Measurements from ENCODE around the gene EEFSEC.
A peak's percentile ranks its signal among the peaks of the same experiment; 100 is the strongest.

Gene EEFSEC

DNA sequence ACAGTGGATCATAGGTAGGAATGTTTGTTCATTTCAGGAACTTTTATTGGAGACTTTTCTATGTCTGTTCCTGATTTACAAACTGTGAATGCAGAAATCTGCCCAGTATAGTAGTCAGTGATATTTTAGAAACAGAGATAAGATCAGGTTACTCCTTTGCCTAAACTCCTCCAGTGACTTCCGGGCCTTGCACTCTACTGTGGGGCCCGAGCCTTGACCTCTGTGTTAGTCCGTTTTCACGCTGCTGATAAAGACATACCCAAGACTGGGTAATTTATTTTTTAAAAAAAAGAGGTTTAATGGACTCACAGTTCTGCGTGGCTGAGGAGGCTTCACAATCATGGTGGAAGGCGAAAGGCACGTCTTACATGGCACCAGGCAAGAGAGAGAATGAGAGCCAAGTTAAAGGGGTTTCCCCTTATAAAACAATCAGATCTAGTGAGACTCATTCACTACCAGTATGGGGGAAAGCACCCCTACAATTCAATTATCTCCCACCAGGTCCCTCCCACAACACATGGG is 186.3 kb downstream of the EEFSEC start:
- no peak for DNase-seq

DNA sequence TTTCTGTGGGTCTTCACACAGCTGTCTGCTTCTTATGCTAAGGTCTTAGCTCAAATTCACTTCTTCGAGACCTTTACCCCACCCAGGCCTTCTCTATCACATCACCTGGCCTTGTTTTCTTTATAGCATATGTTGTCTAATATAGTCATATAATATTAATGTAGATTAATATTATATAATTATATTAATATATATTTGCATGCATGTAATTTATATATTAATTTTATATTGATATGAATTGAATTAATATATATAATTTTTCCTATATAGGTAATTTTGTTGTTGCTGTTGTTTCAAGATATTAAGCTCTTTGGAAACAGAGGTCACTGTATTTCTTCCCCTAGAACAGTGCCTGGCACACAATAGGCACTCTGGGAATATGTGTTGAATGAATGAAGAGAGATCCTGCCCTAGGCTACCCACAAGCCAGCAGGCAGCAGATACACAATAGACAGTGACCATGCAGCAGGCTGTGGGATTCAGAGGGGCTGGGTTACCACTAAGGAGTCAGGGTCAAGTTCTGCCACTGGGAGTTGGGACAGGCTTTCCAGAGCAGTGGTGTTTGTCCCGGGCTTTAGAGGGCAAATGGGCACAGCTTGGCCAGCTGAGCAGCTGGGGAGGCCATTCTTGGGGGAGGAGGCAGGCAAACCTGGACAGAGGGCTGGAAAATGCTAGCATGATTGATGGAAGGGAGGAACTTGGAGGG is 187.1 kb downstream of the EEFSEC start:
- no peak for DNase-seq

DNA sequence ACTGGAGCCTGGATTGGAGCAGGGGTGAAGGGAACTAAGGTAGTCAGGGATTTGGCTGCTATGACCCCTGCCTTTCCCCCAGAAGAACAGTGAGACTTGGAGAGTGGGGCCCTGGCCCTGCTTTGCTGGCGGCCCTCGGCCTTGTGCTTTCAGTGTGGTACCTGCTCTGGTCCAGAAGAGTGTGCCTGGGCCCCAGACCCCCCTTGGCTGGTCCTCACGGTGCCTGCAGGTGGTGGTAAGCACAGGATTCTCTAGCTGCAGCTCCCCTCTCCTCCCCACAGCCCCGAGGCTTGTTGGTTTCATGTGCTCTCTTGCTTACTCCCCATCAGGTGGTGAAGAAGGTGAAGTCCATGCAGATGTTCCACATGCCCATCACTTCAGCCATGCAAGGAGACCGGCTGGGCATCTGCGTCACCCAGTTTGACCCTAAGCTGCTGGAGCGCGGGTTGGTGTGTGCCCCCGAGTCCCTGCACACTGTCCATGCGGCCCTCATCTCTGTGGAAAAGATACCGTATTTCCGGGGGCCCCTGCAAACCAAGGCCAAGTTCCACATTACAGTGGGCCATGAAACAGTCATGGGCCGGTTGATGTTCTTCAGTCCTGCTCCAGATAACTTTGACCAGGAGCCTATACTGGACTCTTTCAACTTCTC is 187.7 kb downstream of the EEFSEC start:
- no peak for DNase-seq

DNA sequence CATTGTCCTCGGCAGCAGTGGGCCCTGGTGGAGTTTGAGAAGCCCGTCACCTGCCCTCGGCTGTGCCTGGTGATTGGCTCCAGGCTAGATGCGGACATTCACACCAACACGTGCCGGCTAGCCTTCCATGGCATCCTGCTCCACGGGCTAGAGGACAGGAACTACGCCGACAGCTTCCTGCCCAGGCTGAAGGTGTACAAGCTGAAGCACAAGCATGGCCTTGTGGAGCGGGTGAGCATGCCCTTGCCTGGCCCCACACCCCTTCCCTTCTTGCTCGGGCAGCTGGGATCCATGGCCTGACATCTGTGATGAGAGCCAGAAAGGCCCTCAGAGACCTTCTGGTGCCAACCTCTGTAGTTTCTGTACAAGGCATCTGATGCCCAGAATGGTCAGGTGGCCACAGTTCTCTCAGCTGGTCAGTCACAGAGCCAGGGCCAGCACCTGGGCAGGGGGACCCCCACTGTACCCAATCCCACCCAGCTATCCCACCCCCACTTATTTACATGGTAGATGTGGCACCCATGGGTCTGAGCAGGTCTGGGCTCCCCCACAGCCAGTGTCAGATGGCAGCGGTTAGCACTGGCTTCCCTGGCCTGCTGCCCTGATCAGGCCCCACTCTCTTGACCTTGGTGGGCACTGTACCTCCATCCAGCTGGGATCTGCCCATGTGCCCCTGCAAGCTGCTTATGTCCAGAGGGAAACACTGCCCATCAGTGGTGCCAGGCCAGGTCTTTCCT is 188.5 kb downstream of the EEFSEC start:
- DNase-seq = no peak

DNA sequence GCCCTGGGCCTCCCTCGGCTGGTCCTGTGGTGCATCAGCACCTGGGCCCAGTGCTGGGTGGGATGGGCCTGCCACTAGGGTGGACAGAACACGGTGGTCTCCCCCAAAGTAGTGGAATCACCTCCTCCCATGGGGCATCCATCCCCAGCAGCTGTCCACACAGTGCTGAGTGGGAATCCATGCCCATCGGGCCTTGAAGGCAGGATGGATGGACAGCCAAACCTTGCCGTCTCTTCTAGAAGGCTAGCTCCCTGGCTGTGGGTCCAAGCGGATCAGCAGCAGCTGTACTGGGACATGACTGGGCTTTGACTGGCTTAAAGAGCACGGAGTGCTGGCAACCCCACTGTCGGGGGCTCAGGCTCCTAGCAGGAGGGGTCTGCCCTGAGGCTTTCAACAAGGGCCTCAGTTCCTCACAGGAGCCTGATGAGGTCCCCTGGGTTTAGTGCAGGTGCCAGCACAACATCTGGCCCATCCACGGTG is 189.5 kb downstream of the EEFSEC start:
- no peak for DNase-seq

DNA sequence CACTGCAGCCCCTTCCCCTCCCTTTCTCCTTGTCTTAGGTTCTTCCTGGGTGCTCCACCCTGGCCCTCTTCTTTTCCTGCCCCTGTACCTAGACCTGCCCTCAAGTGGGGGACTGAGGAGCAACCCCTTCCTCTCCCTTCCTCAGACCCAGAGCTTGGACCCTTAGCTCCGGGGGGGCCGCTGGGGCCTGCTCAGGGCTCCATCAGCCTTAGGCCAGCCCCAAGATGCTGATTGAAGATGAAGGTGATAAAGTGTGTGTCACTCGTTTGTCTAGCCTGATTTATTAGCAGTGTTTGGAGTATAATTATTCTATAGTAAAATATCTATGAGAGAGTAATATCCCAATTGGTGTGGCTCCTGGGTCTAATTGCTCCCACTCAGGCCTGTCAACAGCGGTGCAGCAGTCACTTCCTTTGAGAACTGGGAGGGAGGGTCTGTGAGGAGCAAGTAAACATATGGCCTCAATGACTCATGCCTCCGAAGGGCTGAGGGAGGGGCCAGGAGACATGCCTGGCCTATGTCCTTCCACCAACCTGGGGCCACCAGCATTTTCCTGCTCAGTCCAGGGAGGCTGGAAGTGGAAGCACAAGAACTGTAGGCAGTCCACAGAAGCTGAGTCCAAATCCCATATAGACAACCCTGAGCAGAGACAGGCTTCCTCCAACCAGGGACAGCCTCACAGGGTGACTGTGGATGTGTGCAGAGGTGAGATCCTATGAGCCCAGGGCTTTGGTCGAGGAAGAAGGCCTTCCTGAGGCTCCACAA is 190.2 kb downstream of the EEFSEC start:
- DNase-seq = no peak

DNA sequence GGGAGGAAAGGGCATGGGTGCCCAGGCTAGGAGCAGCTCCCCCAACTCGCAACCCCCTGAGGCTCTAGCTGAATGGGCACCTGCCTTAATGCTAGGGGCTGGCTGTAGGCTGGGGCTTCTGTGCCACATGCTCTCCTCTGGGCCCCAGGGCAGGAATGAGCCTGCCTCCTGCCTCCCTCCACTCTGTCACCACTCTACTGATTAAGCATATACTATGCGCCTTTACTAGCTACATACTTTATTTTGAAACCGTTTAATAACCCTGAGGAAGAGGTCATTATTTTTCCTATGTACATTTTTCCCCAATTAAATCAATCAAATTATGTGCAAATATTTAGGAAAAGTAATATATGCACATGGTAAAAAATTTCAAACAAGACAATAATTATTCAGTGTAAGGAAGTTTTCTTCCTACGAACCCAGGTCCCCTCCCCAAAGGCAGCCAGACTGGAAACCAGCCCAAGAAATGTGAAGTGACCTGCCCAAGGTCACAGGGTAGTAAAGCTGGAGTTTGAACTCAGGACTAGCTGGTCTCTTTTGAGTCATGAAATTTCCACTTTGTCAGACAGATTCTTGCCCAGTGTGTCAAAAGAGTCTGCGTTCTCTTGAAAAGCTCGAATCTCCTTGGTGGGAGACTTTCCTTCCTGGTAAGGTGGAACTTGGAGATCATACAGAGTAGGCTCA is 190.9 kb downstream of the EEFSEC start:
- DNase-seq = no peak

DNA sequence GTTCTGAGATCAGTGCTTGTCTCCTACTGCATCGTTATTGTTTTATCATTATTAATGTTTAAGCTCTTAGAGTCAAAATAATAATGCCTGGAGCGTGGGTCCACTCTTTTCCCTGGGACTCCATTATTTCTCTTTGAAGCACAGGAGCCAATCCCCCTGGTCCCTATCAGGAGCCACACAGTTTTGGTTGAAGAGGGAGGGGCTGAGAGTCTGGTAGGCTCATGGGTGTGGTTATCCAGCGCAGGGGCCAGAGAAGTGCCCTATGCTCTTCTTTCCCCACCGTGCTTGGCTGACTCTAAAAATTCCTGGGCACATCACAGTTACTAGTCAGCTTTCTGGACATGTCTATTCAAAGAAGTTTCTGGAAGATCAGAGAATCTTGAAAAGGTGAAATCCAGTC is 191.9 kb downstream of the EEFSEC start:
- no peak for DNase-seq

DNA sequence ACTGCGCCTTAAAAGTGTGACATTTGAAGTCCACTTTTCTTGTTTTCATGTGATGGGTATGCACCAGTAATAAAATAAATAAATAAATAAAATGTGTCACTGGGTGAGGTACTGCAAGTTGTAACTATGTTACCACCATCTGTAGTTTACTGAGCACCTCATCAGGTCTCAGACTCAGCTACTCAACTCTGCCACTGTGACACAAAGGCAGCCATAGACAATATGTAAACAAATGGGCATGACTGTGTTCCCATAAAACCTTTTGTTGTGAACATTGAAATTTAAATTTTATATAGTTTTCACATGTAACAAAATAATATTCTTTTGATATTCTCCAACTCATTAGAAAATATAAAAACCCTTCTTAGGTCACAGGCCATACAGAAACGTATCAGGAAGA is 193.3 kb downstream of the EEFSEC start:
- DNase-seq = no peak

DNA sequence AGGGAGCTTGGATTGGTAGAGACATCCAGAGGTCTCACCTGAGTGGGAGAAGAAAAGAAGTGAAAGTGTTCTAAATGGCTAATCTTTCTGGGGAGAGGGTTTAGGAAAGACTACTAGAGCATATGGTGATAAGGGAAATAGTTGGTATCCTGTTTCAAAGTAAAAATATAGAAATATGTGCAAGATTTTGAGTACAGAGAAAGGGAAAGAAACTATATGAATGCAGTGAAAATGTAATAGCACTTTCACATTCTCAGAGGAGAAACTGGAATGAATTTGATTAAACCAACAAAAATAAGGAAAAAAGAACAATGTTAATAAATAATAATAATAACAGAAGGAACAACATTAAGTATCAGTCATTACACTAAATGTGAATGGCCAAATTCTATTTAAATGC is 194.0 kb downstream of the EEFSEC start:
- DNase-seq = no peak

DNA sequence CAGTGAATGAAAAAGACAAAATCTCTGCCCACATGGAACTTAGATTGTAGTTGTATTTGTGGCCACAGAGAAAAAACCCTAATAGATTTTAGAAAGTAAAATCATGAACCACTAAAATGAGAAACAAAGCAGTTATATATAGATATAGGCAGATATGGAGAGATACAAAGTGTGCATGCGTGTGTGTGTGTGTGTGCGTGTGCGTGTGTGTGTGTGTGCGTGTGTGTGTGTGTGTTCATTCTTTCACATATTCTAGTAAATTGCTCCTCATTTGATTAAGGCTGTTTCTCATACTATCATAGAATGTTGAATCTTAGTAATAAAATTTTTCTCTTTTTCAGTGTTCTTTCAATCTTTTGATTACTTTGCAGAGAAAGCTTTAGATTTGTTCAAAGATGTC is 194.8 kb downstream of the EEFSEC start:
- DNase-seq = no peak

DNA sequence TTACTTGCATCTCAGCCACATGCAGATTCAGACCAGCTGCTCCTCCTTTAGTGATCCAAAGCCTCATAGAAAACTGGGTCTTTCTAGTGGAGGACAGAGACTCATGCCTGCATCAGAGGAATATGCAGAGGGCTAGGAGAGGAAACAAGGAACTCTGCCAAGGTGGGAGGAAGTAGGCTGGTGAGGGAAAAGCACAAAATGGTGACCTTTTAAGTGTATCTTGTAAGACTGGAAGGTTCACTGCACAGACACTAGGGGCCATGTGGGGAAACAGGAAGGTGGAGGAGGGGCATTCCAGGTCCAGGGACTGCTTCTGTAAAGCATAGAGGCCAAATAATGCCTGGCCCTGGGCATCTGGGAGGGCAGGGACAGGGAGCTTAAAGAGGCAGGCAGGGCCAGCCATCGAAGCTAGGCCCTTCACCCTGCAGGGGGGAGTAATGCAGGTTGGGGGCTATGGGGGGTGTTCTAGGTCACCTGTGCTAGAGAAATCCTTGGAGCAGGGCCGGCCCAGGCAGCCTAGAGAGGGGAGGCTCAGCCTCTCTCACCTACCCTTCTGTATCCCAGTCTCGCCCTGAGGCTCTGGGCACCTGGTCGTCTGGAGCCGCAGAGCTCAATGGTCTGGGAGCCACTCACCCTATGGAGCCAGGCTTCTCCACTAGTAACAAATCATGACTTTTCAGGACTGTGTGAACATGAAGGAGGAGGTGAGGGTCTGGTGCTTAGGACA is 195.7 kb downstream of the EEFSEC start:
- peak; percentile 5 for DNase-seq

DNA sequence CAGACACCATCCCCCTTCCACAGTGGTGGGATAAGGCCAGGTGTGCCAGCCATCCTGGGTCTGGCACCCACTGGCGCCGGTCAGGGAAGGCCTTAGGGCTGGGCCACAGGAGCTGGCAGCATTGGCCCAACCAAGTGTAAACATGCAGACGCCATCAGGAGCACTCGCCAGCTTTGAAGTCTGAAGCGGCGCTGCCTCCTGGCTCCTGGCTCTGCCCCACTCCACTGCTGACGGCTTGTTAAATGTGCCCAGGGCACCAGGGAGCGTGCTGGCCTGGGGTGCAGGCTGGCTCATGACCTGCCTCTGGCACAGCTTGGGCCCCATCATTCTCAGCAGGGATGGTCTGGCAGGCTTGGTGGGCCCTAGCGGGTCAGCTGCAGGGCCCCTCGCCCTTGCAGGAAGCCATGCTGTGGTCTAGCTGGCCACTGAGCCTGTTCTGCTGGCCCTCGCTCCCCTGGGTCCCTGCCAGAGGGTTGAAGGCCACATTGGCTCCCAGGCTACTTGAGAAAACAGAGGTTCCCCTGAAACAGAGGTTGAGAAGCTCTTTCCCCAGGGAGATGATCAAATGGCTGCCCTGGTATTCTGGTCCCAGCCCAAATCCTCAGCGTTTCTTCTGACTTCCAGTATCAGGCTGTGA is 196.8 kb downstream of the EEFSEC start:
- DNase-seq = no peak

DNA sequence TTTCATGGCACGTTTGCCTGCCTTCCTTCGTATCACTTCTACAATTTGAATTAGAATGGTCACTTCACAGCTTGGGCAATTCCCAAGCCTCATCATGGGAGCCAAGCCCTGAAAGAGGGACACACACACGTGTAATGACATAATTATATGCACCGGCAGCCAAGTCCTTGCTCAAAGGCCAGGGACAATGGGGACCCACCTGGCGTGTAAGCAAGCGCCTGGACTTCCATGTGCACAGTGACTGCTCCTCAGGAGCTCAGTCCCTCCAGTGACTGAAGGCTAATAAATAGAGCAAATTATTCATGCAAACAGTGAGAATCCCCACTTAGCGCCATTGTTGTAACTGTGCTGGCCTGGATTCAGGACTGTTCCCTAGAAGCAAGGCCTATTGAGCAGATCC is 198.3 kb downstream of the EEFSEC start:
- no peak for DNase-seq

DNA sequence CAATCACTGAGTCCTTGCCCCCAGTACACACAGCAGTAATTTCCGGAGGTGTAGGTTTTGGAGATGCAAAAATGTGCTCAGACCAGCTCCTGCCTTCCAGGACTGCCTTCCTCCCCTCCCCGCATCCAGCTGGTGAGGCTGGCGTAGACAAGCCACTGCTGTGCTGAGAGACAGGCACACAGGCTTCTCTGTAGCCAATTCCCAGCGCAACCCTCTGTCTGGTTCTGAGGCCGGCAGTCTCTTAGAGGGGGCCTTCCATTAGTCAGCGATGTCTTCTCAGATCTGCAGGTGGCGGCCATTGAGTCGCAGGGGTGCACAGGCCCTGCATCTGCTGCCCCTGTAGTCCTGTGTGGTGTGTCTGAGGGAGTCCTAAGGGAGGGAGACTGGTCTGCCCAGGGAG is 199.0 kb downstream of the EEFSEC start:
- DNase-seq = no peak

DNA sequence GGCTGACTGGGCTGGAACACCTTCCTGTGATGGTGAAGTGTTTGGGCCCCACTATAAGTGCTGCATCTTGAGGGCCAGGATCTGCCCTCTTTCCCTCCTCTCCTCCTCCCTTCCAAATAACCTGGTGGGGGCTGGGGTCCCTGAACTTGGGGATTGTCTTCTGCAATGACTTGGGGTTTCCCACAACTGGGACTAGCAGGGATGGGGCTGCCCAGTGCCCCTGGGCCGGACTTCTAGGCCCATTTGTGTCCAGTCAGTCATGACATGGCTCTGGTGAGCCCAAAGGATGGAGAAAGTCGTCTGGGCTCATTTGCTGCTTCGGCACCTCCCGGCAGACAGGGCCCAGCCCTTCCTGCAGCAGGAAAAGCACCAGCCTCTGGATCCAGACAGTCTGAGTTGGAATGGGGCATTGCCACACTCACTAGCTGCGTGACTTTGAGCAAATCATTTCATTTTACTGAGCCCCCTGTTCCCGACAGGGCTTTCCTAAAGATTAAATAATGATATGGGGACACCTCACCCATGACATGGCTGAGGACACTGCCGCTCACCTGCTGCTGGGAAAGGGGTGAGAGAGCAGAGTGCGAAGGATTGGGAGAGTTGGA is 200.2 kb downstream of the EEFSEC start:
- no peak for DNase-seq

DNA sequence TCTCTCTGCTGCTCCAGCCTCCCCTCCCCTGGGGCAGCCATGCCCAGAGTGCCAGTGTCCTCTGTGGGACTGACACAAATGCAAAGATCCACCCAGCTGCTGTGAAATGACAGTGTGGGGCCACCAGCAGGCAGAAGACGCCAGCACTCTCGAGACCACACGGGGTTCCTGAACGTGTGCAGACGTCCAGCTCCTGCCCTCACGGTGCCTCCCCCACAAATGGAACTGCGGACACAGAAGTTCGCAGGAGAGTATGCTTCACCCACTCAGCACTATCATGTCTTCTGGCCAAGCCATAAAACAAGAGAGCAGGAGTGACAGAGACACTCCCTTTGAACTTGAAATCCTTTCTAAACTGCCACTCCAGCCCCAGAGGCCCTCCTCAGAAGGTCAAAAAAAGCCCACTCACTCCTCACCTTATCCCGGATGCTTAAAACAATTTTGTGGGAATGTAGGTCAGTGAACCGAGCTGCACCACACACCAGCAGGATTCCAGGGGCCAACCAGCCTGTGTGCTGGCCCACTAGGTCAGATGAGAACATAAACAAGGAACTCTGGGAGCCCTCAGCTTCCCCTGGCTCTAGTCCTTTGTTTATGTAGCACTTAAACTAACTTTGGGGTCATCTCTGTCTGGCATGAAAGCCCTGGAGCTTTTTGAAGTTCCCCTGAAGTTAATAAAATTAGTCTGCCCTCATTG is 200.9 kb downstream of the EEFSEC start:
- DNase-seq = no peak

DNA sequence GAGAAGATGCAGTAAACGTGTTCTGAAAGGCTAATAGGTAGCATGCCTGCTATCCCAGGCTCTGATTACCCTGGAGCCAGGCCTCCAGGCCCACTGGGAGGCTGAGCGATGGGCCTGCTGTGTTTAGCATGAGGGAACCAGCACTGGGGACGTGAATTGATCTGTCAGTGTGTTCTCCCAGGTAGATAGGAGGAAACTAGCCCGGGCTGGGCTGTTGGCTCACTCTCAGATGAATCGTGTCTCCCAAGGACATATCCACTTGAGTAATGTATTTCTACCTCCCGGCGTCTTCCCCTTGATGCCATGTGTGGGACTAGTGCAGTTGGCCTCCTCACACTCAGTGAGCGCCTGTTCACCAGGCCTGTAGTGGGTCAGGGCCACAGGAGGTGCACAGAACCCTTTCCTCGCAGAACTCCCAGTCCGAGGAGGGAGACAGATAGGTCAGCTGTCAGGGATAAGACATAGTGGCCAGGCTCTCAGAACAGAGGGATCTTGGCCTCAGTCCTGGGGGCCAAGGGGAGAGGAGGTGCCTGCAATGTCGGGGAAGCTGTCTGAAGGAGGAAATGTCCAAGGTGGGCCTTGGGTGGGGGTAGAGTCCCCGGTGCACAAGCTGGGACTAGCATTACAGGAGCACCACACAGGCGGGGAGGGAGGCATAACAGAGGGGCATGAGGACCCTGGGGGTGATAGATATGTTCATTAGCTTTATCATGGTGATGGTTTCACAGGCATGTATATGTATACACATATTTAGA is 201.7 kb downstream of the EEFSEC start:
- no peak for DNase-seq

DNA sequence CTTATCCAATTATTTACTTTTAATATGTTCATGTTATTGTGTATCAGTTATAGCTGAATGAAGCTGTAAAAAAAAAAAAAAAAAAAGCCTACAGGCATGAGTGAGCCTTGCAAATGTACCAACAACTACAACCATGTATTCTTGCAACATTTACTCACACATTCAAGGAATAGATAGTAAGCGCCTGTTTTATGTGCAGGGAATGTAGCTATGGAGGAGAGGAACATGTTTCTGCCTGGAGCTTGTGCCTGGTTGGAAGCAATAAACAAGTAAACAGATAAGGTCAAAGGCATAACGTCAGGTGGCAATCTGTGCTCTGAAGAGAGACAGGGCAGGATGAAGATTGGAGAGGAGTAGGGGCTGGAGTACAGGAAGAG is 202.2 kb downstream of the EEFSEC start:
- no peak for DNase-seq

Data from MV-4-11 (cell line).